Body of pancreas (tissue), 4 donors: Measurements from ENCODE around the gene FAAH. TPM values are rescaled to one million over a fixed set of nuclear protein-coding genes. Genes with fewer than 3 reads are reported as not detected.

Experiments used
- ATAC-seq: fragments of 150-250 bp; one replicate; pipeline ENCODE4 v1.9.1; 2016
- DNase-seq, 4 donors: peaks; one replicate each; pipeline ENCODE4 v3.0.0-alpha.2; 2019
- H3K27ac ChIP-seq, 4 donors: fragments of 200-600 bp; sonication (generic); 1 replicate in 3 of 4; 2 replicates in 1 of 4; pipeline versions ENCODE4 v1.5.1 to v1.6.1; 2016 to 2019; ENCODE audit warnings: mild to moderate bottlenecking in 1 of 4, mixed read lengths in 1 of 4, moderate library complexity in 1 of 4
- H3K27me3 ChIP-seq, 2 donors: fragments of 200-600 bp; sonication (generic); one replicate each; pipeline ENCODE4 v1.6.0; 2016; ENCODE audit warnings: mild to moderate bottlenecking in 1 of 2
- H3K36me3 ChIP-seq, 2 donors: fragments of 200-600 bp; sonication (generic); replicated peaks in 1 of 2; 2 replicates each; pipeline ENCODE4 v1.5.1; 2016; ENCODE audit warnings: low read depth in 2 of 2; ENCODE audit not compliant: insufficient read depth in 1 of 2
- H3K4me1 ChIP-seq: fragments of 200-600 bp; sonication (generic); one replicate; pipeline ENCODE4 v1.6.0; 2016
- H3K4me3 ChIP-seq, 2 donors: fragments of 200-600 bp; sonication (generic); 1 replicate in 1 of 2; 2 replicates in 1 of 2; pipeline ENCODE4 v1.5.1; 2016 to 2019
- H3K9me3 ChIP-seq, 3 donors: fragments of 200-600 bp; sonication (generic); 1 replicate in 2 of 3; 2 replicates in 1 of 3; pipeline ENCODE4 v1.5.1; 2016
- CTCF ChIP-seq, 7 experiments: fragments of 450-650 bp in 4 of 7; fragments of 200-600 bp in 3 of 7; sonication (generic) in 3 of 7; IDR thresholded peaks; one replicate each; pipeline ENCODE4 v1.5.1; 2016 to 2019; ENCODE audit warnings: antibody characterized with exemption in 7 of 7
- POLR2A ChIP-seq, 3 donors: fragments of 450-650 bp; IDR thresholded peaks; one replicate each; pipeline ENCODE4 v1.6.1; 2016; ENCODE audit warnings: antibody characterized with exemption in 3 of 3, mild to moderate bottlenecking in 2 of 3
- WGBS, 2 donors: methylation state at CpG; one replicate each; pipeline ENCODE4 v1.1.5; 2017; 5-methylcytosine and 5-hydroxymethylcytosine counted together
- intact Hi-C: fragments of 100-400 bp; cut with DNase I; formaldehyde crosslinking; loops from one replicate; pipeline ENCODE4 v1.15.1; 2023
- total RNA-seq, 2 donors: library from RNA; depleted of rRNA; stranded (reverse); fragments of >200 nt; gene quantifications; one replicate each; pipeline ENCODE4 v1.1.0, GENCODE V29; 2016

Gene FAAH
- total RNA-seq, 2 donors from 2014 or later = 47.0 to 86.4 TPM

- DNase-seq (no peak), ATAC-seq (no peak)
- 67 to 83% methylated on average over 4 of the region's 4 CpGs for WGBS, 2 donors
- Histone ChIP-seq H3K27me3 (no peaks in the 10 kb centered on the region), H3K27ac (no peak overlapping the region), H3K36me3 (peaks cover 0 to 5% of the 10 kb centered on the region in 2 donors), H3K4me3 (no peak overlapping the region), H3K4me1 (no peaks in the 10 kb centered on the region), H3K9me3 (no peaks in the 10 kb centered on the region)
- intact Hi-C loops = no loop called here
- no peak for TF ChIP-seq POLR2A (IDR thresholded peaks at IDR 0.05)
- TF ChIP-seq CTCF (IDR thresholded peaks at IDR 0.05) = no peak
Observed at GRCh38 chr1:46415514-46415913, 21.4 kb downstream of the FAAH start.

- ATAC-seq (no peak), DNase-seq (no peak)
- no peak overlapping the region for H3K4me3 ChIP-seq
- no peak for TF ChIP-seq CTCF (IDR thresholded peaks at IDR 0.05)
- no peak for TF ChIP-seq POLR2A (IDR thresholded peaks at IDR 0.05)
- H3K27ac ChIP-seq = no peak overlapping the region
- WGBS, 2 donors = 76 to 83% methylated on average over 9 to 10 of the region's 10 CpGs
- H3K36me3 ChIP-seq = no peaks in the 10 kb centered on the region
- H3K4me1 ChIP-seq = no peaks in the 10 kb centered on the region
- H3K9me3 ChIP-seq = no peaks in the 10 kb centered on the region
- intact Hi-C loops = no loop called here
- peaks cover 0 to under 1% of the 10 kb centered on the region in 2 donors for H3K27me3 ChIP-seq
Observed at GRCh38 chr1:46418976-46419375, 24.9 kb downstream of the FAAH start.

DNA sequence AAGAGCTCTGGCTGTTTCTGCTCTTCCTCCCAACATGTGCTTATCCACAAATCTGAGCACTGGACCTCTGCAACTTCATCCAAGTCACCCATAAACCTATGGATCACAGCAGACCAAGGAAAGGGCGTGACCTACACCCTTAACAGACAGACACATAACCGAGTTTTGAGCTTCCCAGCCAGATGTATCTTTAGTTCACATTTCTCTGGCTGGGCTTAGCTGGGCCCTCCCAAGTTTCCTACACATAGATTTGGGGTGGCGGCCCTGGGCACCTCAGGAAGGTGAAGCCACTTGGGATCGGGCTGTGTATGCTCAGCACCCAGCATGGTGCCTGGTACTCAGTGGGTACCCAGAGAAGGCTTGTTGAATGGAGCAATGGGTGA, 26.4 kb downstream of the FAAH start:
- Histone ChIP-seq H3K27ac (no peak overlapping the region), H3K9me3 (no peaks in the 10 kb centered on the region), H3K4me3 (no peak overlapping the region), H3K27me3 (peaks cover 0 to 3% of the 10 kb centered on the region in 2 donors), H3K36me3 (no peaks in the 10 kb centered on the region), H3K4me1 (no peaks in the 10 kb centered on the region)
- DNase-seq = no peak
- 68 to 75% methylated on average over 4 of the region's 4 CpGs for WGBS, 2 donors
- no peak for ATAC-seq
- intact Hi-C loops = no loop called here
- no peak for TF ChIP-seq CTCF (IDR thresholded peaks at IDR 0.05)
- TF ChIP-seq POLR2A (IDR thresholded peaks at IDR 0.05) = no peak

GRCh38 chr1:46421739-46422138, 27.6 kb downstream of the FAAH start:
- peaks cover 0 to 3% of the 10 kb centered on the region in 2 donors for H3K27me3 ChIP-seq
- DNase-seq = no peak
- H3K9me3 ChIP-seq = no peaks in the 10 kb centered on the region
- H3K36me3 ChIP-seq = no peaks in the 10 kb centered on the region
- intact Hi-C loops = no loop called here
- H3K4me1 ChIP-seq = no peaks in the 10 kb centered on the region
- ATAC-seq = no peak
- no peak overlapping the region for H3K27ac ChIP-seq
- H3K4me3 ChIP-seq = no peak overlapping the region
- 45 to 56% methylated on average over 5 of the region's 5 CpGs for WGBS, 2 donors
- no peak for TF ChIP-seq CTCF (IDR thresholded peaks at IDR 0.05)
- TF ChIP-seq POLR2A (IDR thresholded peaks at IDR 0.05) = no peak

DNA sequence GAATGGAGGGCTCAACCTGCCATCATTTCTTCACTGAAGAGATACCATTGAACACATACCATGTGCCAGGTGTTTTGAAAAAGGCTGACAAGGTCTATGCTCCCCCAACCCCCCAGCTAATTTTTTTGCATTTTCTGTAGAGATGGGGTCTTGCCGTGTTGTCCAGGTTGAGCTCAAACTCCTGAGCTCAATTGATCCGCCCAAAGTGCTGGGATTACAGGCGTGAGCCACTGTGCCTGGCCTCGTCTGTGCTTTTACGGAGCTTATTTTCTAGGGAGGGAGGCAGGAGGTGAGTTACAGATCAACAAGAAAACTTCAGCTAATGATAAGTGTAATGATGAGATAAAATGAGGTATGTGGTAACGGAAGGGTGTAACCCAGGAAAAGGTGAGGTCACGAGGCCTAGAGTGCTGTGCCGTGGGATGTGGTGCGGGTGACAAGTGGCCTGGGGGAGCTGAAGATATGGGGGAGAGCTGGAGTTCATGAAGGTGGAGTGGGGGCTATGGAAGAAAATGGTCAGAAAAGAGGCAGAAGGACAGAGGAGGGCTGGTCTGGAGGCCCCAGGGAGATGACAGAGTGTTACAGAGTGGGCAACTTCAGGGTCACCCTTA, 28.2 kb downstream of the FAAH start:
- intact Hi-C loops = no loop called here
- no peaks in the 10 kb centered on the region for H3K36me3 ChIP-seq
- no peak overlapping the region for H3K27ac ChIP-seq
- no peaks in the 10 kb centered on the region for H3K9me3 ChIP-seq
- TF ChIP-seq POLR2A (IDR thresholded peaks at IDR 0.05) = no peak
- TF ChIP-seq CTCF (IDR thresholded peaks at IDR 0.05) = no peak
- DNase-seq = no peak
- H3K27me3 ChIP-seq = peaks cover 0 to 3% of the 10 kb centered on the region in 2 donors
- H3K4me3 ChIP-seq = no peak overlapping the region
- no peaks in the 10 kb centered on the region for H3K4me1 ChIP-seq
- ATAC-seq = no peak
- 64 to 67% methylated on average over 9 of the region's 9 CpGs for WGBS, 2 donors
